Progenitor cell of endocrine pancreas (in vitro differentiated cells): Measurements from ENCODE around the gene API5. TPM values are rescaled to one million over a fixed set of nuclear protein-coding genes. Genes with fewer than 3 reads are reported as not detected.

ENCODE experiments used
- DNase-seq: peaks from one replicate; pipeline ENCODE4 v3.0.0; 2021; ENCODE audit warnings: low spot score; ENCODE audit not compliant: unreplicated experiment
- H3K27ac Mint-ChIP-seq: 2 replicates; pipeline ENCODE4 v1.8.0; 2021; ENCODE audit warnings: mild to moderate bottlenecking, moderate library complexity, mixed read lengths
- H3K27me3 Mint-ChIP-seq: 2 replicates; pipeline ENCODE4 v1.8.0; 2021; ENCODE audit warnings: mixed read lengths
- H3K36me3 Mint-ChIP-seq: 2 replicates; pipeline ENCODE4 v1.8.0; 2022; ENCODE audit warnings: mixed read lengths; ENCODE audit not compliant: insufficient read depth
- H3K4me1 Mint-ChIP-seq: 2 replicates; pipeline ENCODE4 v1.8.0; 2021; ENCODE audit warnings: low read depth, mixed read lengths
- H3K4me3 Mint-ChIP-seq: 2 replicates; pipeline ENCODE4 v1.8.0; 2021; ENCODE audit warnings: low read depth, mild to moderate bottlenecking, moderate library complexity, mixed read lengths
- H3K9me3 Mint-ChIP-seq: 2 replicates; pipeline ENCODE4 v1.8.0; 2021; ENCODE audit warnings: low read depth, mixed read lengths
- CTCF ChIP-seq: fragments of 200-600 bp; sonication (generic); IDR thresholded peaks from one replicate; pipeline ENCODE4 v1.5.0; 2021; ENCODE audit warnings: antibody characterized with exemption, mild to moderate bottlenecking; ENCODE audit not compliant: unreplicated experiment
- total RNA-seq: library from RNA; stranded (reverse); gene quantifications from 2 replicates; pipeline ENCODE4 v1.2.1, GENCODE V29; 2021

API5 gene
- total RNA-seq, 1 donor from 2014 or later: 98.6 TPM

GRCh38 chr11:43360361-43361032 is 48.7 kb downstream of the API5 start:
- no peak for TF ChIP-seq CTCF

GRCh38 chr11:43366677-43367076 is 54.9 kb downstream of the API5 start:
- peaks cover 16% of the 10 kb centered on the region for H3K4me1 Mint-ChIP-seq
- peaks cover 5% of the 10 kb centered on the region for H3K36me3 Mint-ChIP-seq
- no peaks in the 10 kb centered on the region for H3K27me3 Mint-ChIP-seq
- no peak overlapping the region for H3K4me3 Mint-ChIP-seq
- no peak for DNase-seq
- TF ChIP-seq CTCF: no peak
- H3K9me3 Mint-ChIP-seq: no peaks in the 10 kb centered on the region
- H3K27ac Mint-ChIP-seq: peak overlapping the region; percentile 4

More at GRCh38 chr11:43360361-43361032, 48.7 kb downstream of the API5 start:
- DNase-seq: no peak
- peak overlapping the region; percentile 95 for H3K27ac Mint-ChIP-seq
- H3K4me1 Mint-ChIP-seq: peaks cover 20% of the 10 kb centered on the region
- H3K27me3 Mint-ChIP-seq: no peaks in the 10 kb centered on the region
- peak overlapping the region; percentile 89 for H3K4me3 Mint-ChIP-seq
- peaks cover 3% of the 10 kb centered on the region for H3K36me3 Mint-ChIP-seq
- H3K9me3 Mint-ChIP-seq: no peaks in the 10 kb centered on the region

- H3K4me3 Mint-ChIP-seq: no peak overlapping the region
- H3K27me3 Mint-ChIP-seq: no peaks in the 10 kb centered on the region
- peaks cover 5% of the 10 kb centered on the region for H3K36me3 Mint-ChIP-seq
- peak overlapping the region; percentile 12 for H3K27ac Mint-ChIP-seq
- H3K4me1 Mint-ChIP-seq: peaks cover 16% of the 10 kb centered on the region
- DNase-seq: no peak
- no peak for TF ChIP-seq CTCF
- no peaks in the 10 kb centered on the region for H3K9me3 Mint-ChIP-seq
These were observed 55.8 kb downstream of the API5 start for GRCh38 chr11:43367382-43368178.

- H3K4me1 Mint-ChIP-seq: no peaks in the 10 kb centered on the region
- no peaks in the 10 kb centered on the region for H3K27me3 Mint-ChIP-seq
- H3K36me3 Mint-ChIP-seq: no peaks in the 10 kb centered on the region
- H3K27ac Mint-ChIP-seq: no peak overlapping the region
- H3K9me3 Mint-ChIP-seq: no peaks in the 10 kb centered on the region
- no peak for TF ChIP-seq CTCF
- no peak for DNase-seq
- H3K4me3 Mint-ChIP-seq: no peak overlapping the region
These were observed 64.3 kb downstream of the API5 start for GRCh38 chr11:43376065-43376464.

GRCh38 chr11:43376594-43376993 is 64.8 kb downstream of the API5 start:
- Mint-ChIP-seq H3K36me3 (peaks cover under 1% of the 10 kb centered on the region), H3K27me3 (no peaks in the 10 kb centered on the region), H3K4me3 (no peak overlapping the region), H3K4me1 (no peaks in the 10 kb centered on the region), H3K9me3 (no peaks in the 10 kb centered on the region), H3K27ac (no peak overlapping the region)
- no peak for TF ChIP-seq CTCF
- DNase-seq: no peak
